Endothelial cell (in vitro differentiated cells): Measurements from ENCODE around the gene CAMKMT. TPM values are rescaled to one million over a fixed set of nuclear protein-coding genes. Genes with fewer than 3 reads are reported as not detected.

ENCODE experiments used
- DNase-seq: peaks from one replicate; pipeline ENCODE4 v3.0.0; 2021; ENCODE audit warnings: low spot score
- H3K27ac Mint-ChIP-seq: one replicate; pipeline ENCODE4 v1.8.0; 2021; ENCODE audit warnings: mixed read lengths, inconsistent platforms; ENCODE audit not compliant: unreplicated experiment
- H3K27me3 Mint-ChIP-seq: one replicate; pipeline ENCODE4 v1.8.0; 2021; ENCODE audit warnings: mild to moderate bottlenecking, moderate library complexity, mixed read lengths, inconsistent platforms; ENCODE audit not compliant: unreplicated experiment
- H3K36me3 Mint-ChIP-seq: one replicate; pipeline ENCODE4 v1.8.0; 2021; ENCODE audit warnings: mild to moderate bottlenecking, low read depth, mixed read lengths, inconsistent platforms; ENCODE audit not compliant: unreplicated experiment
- H3K4me1 Mint-ChIP-seq: one replicate; pipeline ENCODE4 v1.8.0; 2021; ENCODE audit warnings: mild to moderate bottlenecking, mixed read lengths, inconsistent platforms; ENCODE audit not compliant: unreplicated experiment
- H3K4me3 Mint-ChIP-seq: one replicate; pipeline ENCODE4 v1.8.0; 2021; ENCODE audit warnings: mild to moderate bottlenecking, mixed read lengths, inconsistent platforms; ENCODE audit not compliant: unreplicated experiment
- H3K9me3 Mint-ChIP-seq: one replicate; pipeline ENCODE4 v1.8.0; 2021; ENCODE audit warnings: mixed read lengths, inconsistent platforms; ENCODE audit not compliant: unreplicated experiment
- CTCF ChIP-seq: fragments of 200-600 bp; sonication (generic); IDR thresholded peaks from one replicate; pipeline ENCODE4 v1.5.0; 2021; ENCODE audit warnings: antibody characterized with exemption; ENCODE audit not compliant: unreplicated experiment
- total RNA-seq: library from RNA; stranded (reverse); fragmentation: NEBNext Ultra II Directional; extraction: Animal tissue kit (Norgen Biotek cat#: 25700); gene quantifications from one replicate; pipeline ENCODE4 v1.2.1, GENCODE V29; 2021; ENCODE audit not compliant: unreplicated experiment

The CAMKMT gene
- total RNA-seq, 1 donor from 2014 or later, result 8.4 TPM

GRCh38 chr2:44573996-44574395 is 212.2 kb downstream of the CAMKMT start:
- Mint-ChIP-seq H3K4me1 (no peaks in the 10 kb centered on the region), H3K27me3 (peaks cover 1% of the 10 kb centered on the region), H3K36me3 (no peaks in the 10 kb centered on the region), H3K4me3 (no peak overlapping the region), H3K27ac (no peak overlapping the region), H3K9me3 (no peaks in the 10 kb centered on the region)
- DNase-seq, result no peak
- TF ChIP-seq CTCF, result no peak

DNA sequence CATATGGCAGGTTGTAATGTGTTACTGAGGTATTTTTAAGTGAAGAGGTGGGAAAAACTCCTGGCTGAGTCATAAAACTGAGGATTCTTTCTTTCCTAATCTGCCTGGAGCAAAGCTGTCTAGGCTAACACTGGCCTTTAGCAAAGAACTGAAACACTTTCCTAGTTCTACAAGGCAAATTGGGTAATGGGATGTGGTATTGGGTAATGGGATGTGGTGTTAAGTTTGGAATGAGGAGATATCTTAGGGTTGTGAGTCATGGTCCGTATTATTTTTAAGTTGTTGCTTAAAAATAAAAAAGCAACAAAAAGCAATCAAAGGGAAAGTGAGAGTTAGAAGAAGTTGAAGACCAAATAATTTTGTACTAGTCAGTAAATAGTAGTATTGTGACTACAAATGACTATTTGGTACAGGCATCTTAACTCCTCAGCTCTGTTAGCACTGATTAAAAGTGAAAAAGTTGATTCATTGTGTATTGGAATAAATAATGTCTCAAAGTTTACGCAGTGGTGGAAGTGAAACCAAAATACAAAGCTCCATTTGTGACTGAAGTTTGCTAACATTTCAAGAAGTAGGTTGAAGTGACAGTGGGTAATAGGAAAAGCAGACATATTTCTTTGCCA is 216.8 kb downstream of the CAMKMT start:
- no peaks in the 10 kb centered on the region for H3K36me3 Mint-ChIP-seq
- H3K4me1 Mint-ChIP-seq, result no peaks in the 10 kb centered on the region

GRCh38 chr2:44579115-44579836 is 217.5 kb downstream of the CAMKMT start:
- no peaks in the 10 kb centered on the region for H3K36me3 Mint-ChIP-seq

More for the DNA sequence above, 216.8 kb downstream of the CAMKMT start:
- H3K4me3 Mint-ChIP-seq, result no peak overlapping the region
- DNase-seq, result no peak
- peaks cover 1% of the 10 kb centered on the region for H3K27me3 Mint-ChIP-seq
- H3K9me3 Mint-ChIP-seq, result no peaks in the 10 kb centered on the region
- H3K27ac Mint-ChIP-seq, result no peak overlapping the region
- TF ChIP-seq CTCF, result no peak

GRCh38 chr2:44579837-44580230 is 218.1 kb downstream of the CAMKMT start:
- no peak overlapping the region for H3K4me3 Mint-ChIP-seq
- H3K27me3 Mint-ChIP-seq, result peaks cover 3% of the 10 kb centered on the region
- TF ChIP-seq CTCF, result no peak
- no peaks in the 10 kb centered on the region for H3K9me3 Mint-ChIP-seq
- no peak overlapping the region for H3K27ac Mint-ChIP-seq
- DNase-seq, result no peak
- H3K36me3 Mint-ChIP-seq, result no peaks in the 10 kb centered on the region
- no peaks in the 10 kb centered on the region for H3K4me1 Mint-ChIP-seq

More at GRCh38 chr2:44579115-44579836, 217.5 kb downstream of the CAMKMT start:
- TF ChIP-seq CTCF, result no peak
- no peak for DNase-seq
- no peaks in the 10 kb centered on the region for H3K9me3 Mint-ChIP-seq
- H3K4me3 Mint-ChIP-seq, result no peak overlapping the region
- no peaks in the 10 kb centered on the region for H3K4me1 Mint-ChIP-seq
- no peak overlapping the region for H3K27ac Mint-ChIP-seq
- H3K27me3 Mint-ChIP-seq, result peaks cover 1% of the 10 kb centered on the region

- no peak for TF ChIP-seq CTCF
- Mint-ChIP-seq H3K27ac (no peak overlapping the region), H3K4me3 (no peak overlapping the region), H3K27me3 (peaks cover 4% of the 10 kb centered on the region), H3K36me3 (no peaks in the 10 kb centered on the region), H3K4me1 (no peaks in the 10 kb centered on the region), H3K9me3 (no peaks in the 10 kb centered on the region)
- DNase-seq, result no peak
Observed at GRCh38 chr2:44580875-44581515, 219.2 kb downstream of the CAMKMT start.
